ENCODE measurements around the gene TMEM87A.

DNA sequence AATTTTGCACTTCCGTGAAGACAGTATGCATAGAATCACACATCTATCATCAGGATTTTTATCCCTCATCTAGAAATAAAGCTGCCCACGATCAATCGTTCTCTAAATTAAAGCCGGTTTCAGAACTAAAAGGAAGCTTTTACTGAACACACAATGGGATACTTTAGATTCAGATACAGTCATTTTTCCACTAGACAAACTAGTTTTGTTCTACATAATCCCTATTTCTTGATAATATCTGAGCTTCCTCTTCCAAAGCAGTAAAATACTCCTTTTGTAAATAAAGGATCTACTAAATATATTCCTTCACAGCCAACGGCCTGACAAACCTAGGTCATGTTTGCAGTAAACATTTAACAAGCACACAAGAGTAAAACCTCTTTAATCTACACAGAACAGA is 2.2 kb downstream of the TMEM87A start:
- TF ChIP-seq POLR2A (IDR thresholded peaks at IDR 0.05) (no peak), CTCF (IDR thresholded peaks at IDR 0.05) (no peak)

Measured in heart left ventricle (tissue), 13 donors.